ENCODE measurements around the gene BDNF. TPM values are rescaled to one million over a fixed set of nuclear protein-coding genes. Genes with fewer than 3 reads are reported as not detected.
"Not testable (repeated sequence)": the region's sequence is repeated elsewhere in the genome, so short reads cannot be mapped to it uniquely, and the experiment has no call there.

BDNF gene
- total RNA-seq, 1 donor = under 0.01 TPM

DNA sequence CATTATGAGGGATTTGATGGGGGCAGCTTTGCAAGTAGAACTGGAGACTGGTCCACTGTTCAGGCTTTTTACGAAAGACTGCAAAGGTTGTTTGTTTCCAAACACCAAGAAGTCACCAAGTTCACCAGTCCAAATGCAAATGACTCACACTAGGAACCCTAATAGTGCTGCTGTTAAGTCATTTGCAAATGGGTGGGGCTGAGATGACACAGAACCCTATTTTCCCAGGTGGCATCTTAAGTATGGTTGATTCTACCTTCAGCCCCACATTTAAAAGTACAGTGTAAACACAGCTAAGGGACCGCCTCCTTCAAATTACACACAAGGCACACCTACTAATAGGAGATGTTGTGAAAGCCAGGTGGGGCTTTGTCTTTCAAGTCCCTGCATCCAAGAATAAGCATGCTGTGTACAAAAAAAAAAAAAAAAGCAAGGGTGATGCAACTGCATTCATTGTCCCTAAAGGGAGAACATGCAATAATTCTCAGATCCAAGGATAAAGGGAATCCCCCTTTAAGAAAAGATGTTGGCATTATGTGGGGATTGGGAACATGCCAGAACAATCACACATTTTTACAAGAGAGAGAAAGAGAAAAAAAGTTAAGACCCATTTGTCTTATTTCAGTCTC lies 27.3 kb downstream of the BDNF start:
- no peak for DNase-seq (ENCODE audit: low read depth in 2 of 3, low spot score in 2 of 3)

DNA sequence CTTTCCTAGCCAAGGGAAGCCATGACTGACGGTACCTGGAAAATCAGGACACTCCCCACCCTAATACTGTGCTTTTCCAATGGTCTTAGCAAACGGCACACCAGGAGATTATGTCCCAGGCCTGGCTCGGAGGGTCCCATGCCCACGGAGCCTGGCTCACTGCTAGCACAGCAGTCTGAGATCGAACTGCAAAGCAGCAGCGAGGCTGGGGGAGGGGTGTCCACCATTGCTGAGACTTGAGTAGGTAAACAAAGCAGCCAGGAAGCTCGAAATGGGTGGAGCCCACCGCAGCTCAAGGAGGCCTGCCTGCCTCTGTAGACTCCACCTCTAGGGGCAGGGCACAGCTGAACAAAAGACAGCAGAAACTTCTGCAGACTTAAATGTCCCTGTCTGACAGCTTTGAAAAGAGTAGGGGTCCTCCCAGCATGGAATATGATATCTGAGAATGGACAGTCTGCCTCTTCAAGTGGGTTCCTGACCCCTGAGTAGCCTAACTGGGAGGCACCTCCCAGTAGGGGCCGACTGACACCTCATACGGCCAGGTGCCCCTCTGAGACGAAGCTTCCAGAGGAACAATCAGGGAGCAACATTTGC lies 34.6 kb downstream of the BDNF start:
- DNase-seq (ENCODE audit: low read depth in 2 of 3, low spot score in 2 of 3) = not testable (repeated sequence)

DNA sequence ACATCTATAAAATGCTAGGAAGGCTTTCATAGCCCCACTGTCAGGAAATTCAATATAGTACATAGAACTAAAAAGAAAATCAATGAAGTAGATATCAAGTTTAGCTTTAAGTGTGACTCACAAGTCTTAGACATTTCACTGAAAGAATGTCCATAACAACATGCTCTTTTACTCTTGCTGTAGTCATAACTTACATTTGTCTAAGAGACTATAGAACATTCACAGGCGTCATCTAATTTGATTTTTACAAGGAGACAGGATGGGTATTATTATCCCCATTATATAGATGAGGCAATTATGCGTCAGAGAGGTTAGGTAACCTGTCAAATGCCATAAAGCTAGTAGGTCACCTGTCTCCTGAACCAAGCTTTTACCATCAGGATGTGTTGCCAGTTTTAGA lies 36.9 kb downstream of the BDNF start:
- no peak for DNase-seq (ENCODE audit: low read depth in 2 of 3, low spot score in 2 of 3)

DNA sequence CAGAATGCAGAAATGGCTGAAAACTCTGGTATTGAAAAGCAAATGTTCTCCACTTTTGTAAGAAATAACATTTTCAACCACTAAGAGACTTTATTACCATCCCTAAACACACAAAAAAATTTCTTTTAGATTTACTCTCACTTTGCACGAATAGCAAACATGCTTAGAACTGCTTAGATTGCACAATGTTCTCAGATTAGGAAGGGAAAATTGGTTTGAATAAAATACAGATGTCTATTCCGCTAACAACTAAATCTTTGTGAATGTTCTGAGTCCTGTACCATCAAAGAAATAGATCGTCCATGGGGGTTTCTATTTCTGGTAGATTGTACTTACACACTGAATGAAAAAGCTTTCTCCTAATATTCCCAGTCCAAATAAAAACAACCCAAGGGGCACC lies 40.1 kb downstream of the BDNF start:
- no peak for DNase-seq (ENCODE audit: low read depth in 2 of 3, low spot score in 2 of 3)

DNA sequence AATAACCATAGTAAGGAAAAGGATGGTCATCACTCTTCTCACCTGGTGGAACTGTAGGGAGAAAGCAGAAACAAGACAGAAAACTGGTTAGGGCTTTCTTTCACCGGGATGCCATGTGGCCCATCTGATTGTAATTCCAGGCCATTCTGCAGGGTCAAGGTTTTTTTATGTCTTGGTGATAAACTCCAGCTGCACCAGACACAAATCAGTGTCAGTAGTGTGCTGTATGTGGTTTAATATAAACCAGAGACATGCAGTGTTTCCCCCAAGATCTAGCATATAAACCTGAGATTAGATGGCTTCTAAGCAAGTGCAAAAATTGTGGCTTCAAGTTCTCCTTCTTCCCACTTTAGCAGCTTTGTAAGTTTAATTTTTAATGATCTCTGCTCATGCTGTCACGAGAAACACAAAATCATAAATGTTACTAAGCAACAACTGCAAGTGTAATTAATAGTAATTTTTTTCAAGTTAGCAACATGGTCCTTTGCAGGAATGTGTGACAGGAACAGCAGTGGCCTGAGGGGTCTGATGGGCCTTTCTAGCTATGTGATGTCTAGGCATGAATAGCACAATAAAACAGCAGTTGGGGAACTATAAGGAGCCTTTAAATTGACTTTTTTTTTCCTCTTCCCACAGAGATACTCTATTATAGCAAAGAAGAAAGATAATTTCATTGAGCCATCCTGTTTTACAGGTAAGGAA lies 41.6 kb downstream of the BDNF start:
- DNase-seq (ENCODE audit: low read depth in 2 of 3, low spot score in 2 of 3) = no peak

DNA sequence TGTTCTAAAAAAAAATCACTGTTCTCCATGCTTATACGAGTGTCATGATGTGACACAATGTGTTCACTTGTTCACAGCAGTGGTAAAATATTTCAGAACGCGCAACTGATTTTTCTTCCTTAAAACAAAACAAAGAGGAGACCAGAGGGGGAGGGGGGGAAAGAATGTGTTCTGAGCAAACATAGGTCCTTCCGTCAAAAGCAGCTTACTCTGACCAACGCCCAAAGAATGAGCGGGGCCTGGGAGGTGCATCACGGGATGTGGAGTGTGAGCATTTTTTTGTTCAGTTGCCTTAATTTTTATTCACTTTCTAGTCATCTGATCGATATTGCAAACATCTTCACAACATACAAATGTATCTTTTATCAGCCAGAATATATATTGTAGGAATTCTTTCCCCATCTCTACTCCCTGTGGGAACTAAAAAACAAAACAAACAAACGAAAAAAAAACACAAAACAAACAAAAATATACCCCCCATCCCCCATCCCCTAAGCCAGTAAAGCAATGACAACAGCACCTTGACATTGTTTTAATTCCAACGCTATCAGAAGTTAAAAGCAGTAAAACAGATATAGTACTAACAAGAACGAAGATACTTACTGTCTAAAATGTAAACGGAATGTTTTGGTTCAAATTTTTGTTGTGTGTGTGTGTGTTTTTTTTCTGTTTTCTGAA lies 43.3 kb downstream of the BDNF start:
- DNase-seq (ENCODE audit: low read depth in 2 of 3, low spot score in 2 of 3) = no peak

DNA sequence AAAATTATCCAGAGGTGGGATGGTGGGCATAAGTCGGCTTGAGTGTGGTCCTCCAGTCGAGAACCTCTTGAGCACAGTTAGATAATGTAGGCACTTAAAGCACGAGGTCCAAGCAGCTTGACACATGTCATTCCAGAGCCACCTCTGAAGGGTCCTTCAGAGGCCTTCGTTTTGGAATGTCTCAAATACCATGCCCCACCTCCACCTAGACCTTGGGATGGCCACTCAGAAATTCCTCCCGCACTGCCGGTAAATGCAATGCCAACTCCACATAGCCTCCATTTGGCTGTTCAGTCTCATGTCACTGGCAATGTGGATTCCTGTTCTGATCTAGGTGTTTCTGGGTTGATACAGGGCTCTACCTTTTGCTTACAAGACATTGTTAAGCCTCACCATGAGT lies 43.9 kb downstream of the BDNF start:
- DNase-seq (ENCODE audit: low read depth in 2 of 3, low spot score in 2 of 3) = no peak

DNA sequence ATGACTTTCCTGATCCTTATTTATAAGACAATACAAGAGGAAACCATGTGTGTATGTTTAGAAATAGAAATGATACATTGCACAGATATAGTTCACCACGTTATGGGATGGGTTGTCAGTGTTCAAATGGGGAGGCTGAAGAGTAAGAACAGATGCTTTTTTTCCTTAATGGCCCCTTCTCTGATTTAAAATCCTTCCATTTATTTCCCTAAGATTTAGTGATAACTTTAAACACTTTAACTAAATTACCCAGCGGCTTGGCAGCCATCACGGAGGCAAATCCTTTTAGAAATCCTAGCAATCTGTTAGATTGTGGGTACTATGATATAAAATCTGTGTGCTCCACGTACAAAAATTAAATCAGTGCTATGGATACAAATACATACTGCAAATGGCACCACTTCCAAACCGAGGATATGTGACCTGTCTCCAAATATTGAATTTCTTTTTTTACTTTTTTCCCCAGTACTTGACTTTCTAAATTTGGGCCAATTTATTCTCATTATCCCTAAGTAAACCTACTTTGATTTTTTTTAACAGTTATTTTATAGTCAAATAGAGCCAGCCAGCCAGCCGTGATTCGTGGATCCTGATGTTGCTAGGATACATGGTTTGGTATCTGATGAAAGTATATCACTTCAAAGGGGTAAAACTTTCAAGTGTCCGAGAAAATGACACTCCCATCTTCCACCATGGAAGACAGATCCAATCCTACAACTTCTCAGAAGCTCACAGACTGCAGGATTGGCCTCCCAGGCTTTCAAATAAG lies 46.1 kb downstream of the BDNF start:
- DNase-seq (ENCODE audit: low read depth in 2 of 3, low spot score in 2 of 3) = no peak

DNA sequence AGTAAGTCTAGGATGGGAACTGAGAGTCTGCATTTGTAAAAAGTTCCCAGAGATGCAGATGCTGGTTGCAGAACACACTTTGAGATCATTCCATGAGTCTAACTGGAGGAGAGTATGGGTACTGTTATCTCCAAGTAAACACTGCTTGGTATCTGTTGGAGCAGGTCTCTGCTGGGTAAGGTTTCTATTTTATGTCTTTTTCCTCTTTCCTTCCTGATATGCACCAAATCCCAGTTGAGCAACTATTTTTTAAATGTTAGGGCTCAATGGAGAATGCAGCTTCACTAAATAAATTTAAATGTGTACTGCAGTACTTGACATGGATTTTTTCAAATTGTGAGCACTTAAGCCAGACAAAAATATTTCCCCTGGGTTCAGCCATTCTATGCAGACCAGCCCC lies 48.5 kb downstream of the BDNF start:
- no peak for DNase-seq (ENCODE audit: low read depth in 2 of 3, low spot score in 2 of 3)

DNA sequence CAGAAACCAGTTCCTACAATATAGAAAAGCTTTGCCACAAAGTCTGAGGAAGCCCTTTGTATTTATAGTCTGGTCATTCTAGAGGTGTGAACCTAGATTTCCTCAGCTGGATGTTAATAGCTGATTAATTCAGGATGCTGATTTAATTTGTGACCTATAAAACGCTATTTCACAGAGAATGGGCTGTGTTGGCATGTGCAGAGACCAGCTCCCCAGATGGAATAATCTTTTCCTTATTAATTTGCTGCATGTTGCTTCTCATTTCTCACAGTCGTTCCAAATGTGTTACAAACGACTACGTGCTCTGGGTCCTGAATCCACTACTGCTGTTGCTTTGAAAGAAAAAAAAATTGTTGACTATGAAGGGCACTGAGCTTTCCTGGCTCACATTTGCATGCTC lies 49.3 kb downstream of the BDNF start:
- DNase-seq (ENCODE audit: low read depth in 2 of 3, low spot score in 2 of 3) = no peak

DNA sequence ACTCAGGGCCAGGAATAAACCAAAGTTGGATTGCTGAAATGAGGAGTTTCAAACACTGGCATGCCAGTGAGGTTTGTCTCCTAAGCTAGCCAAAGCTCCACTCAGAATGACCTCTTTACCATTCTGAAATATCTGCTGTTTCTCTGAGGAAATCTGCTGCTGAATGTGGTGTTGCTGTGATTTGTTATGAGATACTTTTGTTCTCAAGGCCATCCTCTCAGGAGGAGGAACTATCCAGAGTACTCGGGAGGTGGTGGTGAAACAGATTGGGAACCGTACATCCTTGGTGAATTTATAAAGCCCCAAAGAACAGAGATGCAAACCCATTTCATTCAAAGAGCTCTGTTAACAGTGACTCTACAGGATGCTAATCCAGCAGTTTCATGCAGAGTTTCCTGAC lies 50.5 kb downstream of the BDNF start:
- no peak for DNase-seq (ENCODE audit: low read depth in 2 of 3, low spot score in 2 of 3)

DNA sequence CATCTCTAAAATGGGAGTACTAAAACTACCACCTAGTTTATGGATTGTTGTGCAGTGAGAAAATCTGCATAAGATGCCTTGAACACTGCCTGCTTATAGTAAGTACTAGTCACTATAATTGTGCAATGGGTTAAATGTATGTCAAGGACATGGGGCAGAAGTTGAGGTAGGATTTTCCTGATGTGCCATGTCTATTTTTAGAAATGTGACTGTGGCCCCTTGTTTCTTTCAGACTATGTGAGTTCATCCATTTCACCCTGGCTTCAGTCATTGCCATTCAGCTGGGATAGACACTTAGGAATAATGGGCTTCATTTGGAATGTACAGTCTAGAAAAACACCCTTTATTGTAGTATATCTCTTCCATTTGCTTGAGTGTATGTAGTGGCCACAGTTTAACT lies 51.4 kb downstream of the BDNF start:
- DNase-seq (ENCODE audit: low read depth in 2 of 3, low spot score in 2 of 3) = no peak

DNA sequence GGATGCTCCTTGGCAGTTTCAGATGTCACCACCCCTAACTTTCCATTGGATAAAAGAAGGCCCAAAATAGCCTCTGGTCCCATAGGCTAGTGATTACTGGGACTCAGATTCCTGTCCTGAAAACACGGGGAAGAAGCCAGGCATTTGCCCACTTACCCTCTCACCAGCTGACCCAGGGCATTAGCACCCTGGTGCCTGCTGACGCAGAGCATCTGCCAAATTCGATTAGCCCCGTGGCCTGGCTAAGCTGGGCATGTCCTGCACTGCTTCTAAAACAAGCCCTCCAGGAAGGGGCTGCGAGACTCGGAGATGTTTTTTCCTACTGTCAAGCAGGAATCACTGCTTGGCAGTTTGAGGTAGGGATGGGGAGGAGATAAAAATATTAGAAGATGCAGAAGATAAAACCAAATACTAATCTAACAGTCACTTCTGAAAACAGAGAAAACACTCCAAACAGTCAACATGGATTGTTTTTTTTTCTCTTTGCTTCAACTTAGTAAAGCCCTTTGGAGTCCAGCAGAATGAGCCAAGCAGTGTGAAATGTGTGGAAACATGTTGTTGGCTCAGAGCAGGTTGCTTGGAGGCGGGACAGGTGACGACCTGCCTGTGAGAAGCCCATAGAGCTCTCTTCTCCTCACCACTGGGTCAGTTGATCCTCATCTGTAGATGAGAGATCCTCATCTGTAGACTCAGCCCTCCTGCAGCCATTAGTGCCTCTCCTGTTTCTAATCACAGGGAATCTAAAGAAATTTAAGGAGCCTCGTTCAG lies 54.0 kb downstream of the BDNF start:
- DNase-seq (ENCODE audit: low read depth in 2 of 3, low spot score in 2 of 3) = no peak

DNA sequence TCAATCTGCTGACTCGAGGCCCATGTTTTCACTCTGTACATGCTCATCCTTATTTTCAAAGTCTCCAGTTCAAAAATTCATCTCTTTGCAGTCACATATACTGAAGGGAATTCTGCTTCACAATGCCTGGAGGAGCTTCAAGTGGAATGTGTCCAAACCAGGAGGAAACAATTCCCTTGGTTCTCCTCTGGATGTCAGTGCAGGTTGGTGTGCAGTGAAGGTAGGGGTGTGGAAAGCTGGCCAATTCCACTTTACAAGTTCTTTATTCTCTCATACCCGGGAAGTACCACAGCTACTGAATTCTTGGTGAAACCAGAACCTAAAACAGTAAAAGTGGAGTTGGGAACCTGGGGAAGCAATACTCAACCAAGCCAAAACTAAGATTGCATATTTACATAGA lies 57.3 kb downstream of the BDNF start:
- no peak for DNase-seq (ENCODE audit: low read depth in 2 of 3, low spot score in 2 of 3)

DNA sequence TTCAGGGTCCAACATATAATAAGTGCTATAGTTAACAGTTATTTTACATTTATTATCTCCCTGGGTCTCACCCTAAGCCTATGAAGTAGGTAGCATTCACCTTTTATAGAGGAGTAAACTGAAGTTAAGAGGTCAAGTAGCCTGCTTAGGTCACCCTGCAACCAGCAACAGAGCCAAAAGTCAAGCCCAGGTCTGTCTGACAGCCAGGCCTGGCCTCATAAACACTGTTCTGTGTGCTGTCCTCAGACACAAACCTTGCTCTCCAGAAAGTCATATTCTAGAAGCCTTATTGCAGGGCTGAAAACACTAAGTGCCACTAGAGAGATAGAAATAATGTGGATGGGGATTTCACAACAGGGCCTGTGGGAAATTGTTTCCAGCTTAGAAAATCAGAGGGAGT lies 59.3 kb downstream of the BDNF start:
- DNase-seq (ENCODE audit: low read depth in 2 of 3, low spot score in 2 of 3) = no peak

DNA sequence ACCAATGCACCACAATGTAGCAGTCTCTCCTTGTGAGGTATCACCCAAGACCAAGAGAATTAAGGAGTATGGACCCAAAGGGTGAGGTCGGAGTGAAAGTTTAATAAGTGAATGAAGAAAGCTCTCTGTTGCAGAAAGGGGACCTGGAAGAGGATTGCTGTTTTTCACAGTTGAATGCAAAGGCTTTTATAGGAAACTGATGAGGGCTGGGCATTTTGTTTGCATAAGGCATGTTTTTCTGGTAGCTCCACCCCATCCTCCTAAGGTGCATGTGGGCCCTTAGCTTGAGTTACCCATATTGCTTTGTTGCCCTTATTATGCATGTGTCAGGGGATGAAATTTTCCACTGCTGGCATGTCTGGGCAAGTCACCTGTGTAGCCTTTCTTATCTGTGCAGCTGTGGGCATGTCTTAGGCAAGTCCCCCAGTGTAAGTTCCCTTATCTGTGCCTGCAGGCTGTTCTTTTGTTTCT lies 64.7 kb downstream of the BDNF start:
- DNase-seq (ENCODE audit: low read depth in 2 of 3, low spot score in 2 of 3) = no peak

DNA sequence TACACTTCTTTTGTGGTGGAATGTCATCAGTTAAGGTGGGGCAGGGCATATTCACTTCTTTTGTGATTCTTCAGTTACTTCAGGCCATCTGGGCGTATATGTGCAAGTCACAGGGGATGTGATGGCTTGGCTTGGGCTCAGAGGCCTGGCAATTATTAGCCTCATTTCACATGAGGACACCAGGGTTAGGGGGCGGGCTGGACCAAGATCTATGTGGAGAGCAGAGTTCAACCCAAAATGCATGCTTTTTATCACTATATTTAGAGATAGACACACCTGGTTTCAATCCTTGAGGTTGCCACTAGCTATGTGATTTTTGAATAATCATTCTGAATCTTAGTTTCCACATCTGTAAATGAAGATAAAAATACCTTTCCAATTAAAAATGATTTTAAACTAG lies 65.5 kb downstream of the BDNF start:
- not testable (repeated sequence) for DNase-seq (ENCODE audit: low read depth in 2 of 3, low spot score in 2 of 3)

DNA sequence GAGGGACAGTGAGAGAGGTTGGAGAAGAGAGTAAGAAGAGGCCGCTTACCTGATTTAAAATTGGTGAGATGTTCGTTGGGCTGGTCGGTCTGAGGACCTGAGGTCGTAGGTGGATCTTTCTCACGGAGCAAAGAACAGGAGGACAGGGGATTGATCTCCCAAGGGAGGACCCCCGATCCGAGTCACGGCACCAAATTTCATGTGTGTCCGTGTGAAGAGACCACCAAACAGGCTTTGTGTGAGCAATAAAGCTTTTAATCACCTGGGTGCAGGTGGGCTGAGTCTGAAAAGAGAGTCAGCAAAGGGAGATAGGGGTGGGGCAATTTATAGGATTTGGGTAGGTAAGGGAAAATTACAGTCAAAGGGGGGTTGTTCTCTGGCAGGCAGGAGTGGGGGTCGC lies 66.0 kb downstream of the BDNF start:
- DNase-seq (ENCODE audit: low read depth in 2 of 3, low spot score in 2 of 3) = not testable (repeated sequence)

DNA sequence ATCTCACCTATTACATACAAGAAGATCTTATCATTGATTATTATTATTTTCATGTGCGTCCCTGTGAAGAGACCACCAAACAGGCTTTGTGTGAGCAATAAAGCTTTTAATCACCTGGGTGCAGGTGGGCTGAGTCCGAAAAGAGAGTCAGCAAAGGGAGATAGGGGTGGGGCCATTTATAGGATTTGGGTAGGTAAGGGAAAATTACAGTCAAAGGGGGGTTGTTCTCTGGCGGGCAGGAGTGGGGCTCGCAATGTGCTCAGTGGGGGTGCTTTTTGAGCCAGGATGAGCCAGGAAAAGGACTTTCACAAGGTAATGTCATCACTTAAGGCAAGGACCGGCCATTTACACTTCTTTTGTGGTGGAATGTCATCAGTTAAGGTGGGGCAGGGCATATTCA lies 71.2 kb downstream of the BDNF start:
- DNase-seq (ENCODE audit: low read depth in 2 of 3, low spot score in 2 of 3) = not testable (repeated sequence)

DNA sequence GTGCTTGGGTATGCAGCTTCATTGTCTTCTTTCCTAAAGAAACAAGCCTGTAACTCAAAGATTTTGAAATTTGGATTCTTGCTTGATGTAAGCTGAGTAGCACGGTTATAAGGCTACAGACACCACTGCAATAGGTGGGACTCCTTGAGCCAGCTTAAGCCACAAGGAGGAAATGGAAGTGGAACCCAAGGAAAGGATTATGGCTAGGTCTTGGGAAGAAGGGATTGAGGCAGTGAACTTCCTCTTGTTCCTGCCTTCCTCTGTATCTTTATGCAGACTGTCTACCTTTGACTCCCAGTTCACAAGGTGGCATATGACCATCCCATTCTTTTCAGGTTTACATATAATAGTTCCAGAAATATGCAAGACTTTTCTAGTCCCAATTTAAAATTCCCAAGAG lies 72.3 kb downstream of the BDNF start:
- DNase-seq (ENCODE audit: low read depth in 2 of 3, low spot score in 2 of 3) = no peak
